Heart left ventricle (tissue), 13 donors: Measurements from ENCODE around the gene CD300LG.

Source experiments
- CTCF ChIP-seq, 12 donors: fragments of 200-600 bp; sonication (generic) in 4 of 12; IDR thresholded peaks; one replicate each; pipeline versions ENCODE4 v1.5.0 to v1.8.0; 2018 to 2022; ENCODE audit warnings: antibody characterized with exemption in 12 of 12, mild to moderate bottlenecking in 5 of 12
- POLR2A ChIP-seq, 2 donors: fragments of 450-650 bp; IDR thresholded peaks; one replicate each; pipeline ENCODE4 v1.6.1; 2017; ENCODE audit warnings: antibody characterized with exemption in 2 of 2, mild to moderate bottlenecking in 2 of 2, moderate library complexity in 2 of 2
- donor health status: ischemic (EF 13 %, LVEDD 7.1; RV severe dilation, severe dysfunction).
- donor health status: DM: no; HTN: yes; CAD: no.
- donor health status: DM: no; HTN: no; CAD: no.
- donor health status: ischemic (EF 25% LVEDD 6.9; RV normal size, moderate dysfunction).
- donor health status: ischemic (EF 25% LVEDD 5.7; RV mildly dilated, moderate dysfunction).
- donor health status: ischemic (EF 35%, LVEDD 5.7; RV mildly dilated, moderate dysfunction).
- donor health status: nonischemic (EF 11% LVEDD 7.7; RV severe dilation, severe dysfunction).
- donor health status: DM: yes; HTN: yes; CAD: no.
- donor health status: PGD.
- donor health status: ischemic (EF 29% LVEDD 5.4; RV normal size, mild dysfunction).
- donor health status: nonischemic (EF 23%, LVEDD 6.1; RV moderate dilation, normal function).

GRCh38 chr17:43826206-43826605, 20.8 kb upstream of the CD300LG start:
- TF ChIP-seq CTCF (IDR thresholded peaks at IDR 0.05): no peak
- no peak for TF ChIP-seq POLR2A (IDR thresholded peaks at IDR 0.05)
